Measurements from ENCODE around the gene TRIM13.

GRCh38 chr13:49972709-49973108 is 24.1 kb upstream of the TRIM13 start:
- TF ChIP-seq POLR2AphosphoS5 (IDR thresholded peaks at IDR 0.05): no peak
- TF ChIP-seq EZH2 (IDR thresholded peaks at IDR 0.05; ENCODE audit: borderline replicate concordance, insufficient read depth, low read length, poor library complexity, severe bottlenecking): no peak
- no peak for TF ChIP-seq CTCF (IDR thresholded peaks at IDR 0.05; ENCODE audit: poor library complexity, severe bottlenecking)
- TF ChIP-seq TAF1 (IDR thresholded peaks at IDR 0.05; ENCODE audit: low read depth): no peak
- no peak for TF ChIP-seq EP300 (conservative IDR thresholded peaks at IDR 0.05; ENCODE audit: poor library complexity, severe bottlenecking)
